ENCODE data around the gene CAPN5. TPM values are rescaled to one million over a fixed set of nuclear protein-coding genes. Genes with fewer than 3 reads are reported as not detected.

The CAPN5 gene
- total RNA-seq, 1 experiment from 2014 or later, result 27.4 TPM

DNA sequence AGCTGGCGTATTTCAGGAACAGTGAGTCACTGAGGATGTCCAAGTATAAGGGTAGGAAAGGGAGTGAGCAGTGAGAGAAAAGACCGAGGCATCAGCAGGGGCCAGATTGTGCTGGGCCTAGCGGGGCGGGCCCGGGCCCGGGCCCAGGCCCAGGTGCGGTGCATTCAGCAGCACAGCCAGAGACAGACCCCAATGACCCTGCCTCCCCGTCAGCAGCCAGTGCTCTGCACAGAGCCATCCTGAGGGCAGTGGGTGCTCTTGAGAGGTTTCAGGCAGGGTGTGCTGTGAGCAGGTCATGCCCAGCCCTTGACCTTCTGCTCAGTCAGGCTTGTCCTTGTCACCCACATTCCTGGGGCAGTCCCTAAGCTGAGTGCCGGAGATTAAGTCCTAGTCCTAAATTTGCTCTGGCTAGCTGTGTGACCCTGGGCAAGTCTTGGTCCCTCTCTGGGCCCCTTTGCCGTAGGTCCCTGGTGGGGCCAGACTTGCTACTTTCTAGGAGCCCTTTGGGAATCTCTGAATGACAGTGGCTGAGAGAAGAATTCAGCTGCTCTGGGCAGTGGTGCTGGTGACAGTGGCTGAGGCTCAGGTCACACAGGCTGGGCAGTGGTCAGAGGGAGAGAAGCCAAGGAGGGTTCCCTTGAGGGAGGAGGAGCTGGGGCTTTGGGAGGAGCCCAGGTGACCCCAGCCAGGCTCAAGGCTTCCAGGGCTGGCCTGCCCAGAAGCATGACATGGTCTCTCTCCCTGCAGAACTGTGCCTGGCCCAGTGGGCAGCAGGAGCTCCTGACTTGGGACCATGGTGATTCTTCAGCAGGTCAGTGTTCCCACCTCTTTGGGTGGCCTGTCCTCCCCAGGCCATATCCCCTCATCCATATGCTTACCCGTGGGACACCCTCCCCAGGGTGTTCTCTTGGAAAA, 63.3 kb downstream of the CAPN5 start:
- ATAC-seq (no peak), DNase-seq (ENCODE audit: low spot score) (no peak)
- POLR2A ChIA-PET, result no interaction called here
- TF ChIP-seq ZNF423 (CRISPR knock-in tag; IDR thresholded peaks at IDR 0.05) (no peak), PRRX2 (CRISPR knock-in tag; IDR thresholded peaks at IDR 0.05) (no peak), ZNF416 (CRISPR knock-in tag; IDR thresholded peaks at IDR 0.05) (no peak), AFF4 (CRISPR knock-in tag; IDR thresholded peaks at IDR 0.05; ENCODE audit: borderline replicate concordance) (no peak), JAZF1 (CRISPR knock-in tag; IDR thresholded peaks at IDR 0.05) (no peak), TEAD4 (CRISPR knock-in tag; IDR thresholded peaks at IDR 0.05) (no peak), GTF2I (CRISPR knock-in tag; conservative IDR thresholded peaks at IDR 0.05) (no peak), ZNF396 (CRISPR knock-in tag; IDR thresholded peaks at IDR 0.05; ENCODE audit: borderline replicate concordance) (no peak), TCF7 (CRISPR knock-in tag; IDR thresholded peaks at IDR 0.05; ENCODE audit: low read depth) (no peak), ZNF121 (CRISPR knock-in tag; IDR thresholded peaks at IDR 0.05) (no peak), NR3C1 (CRISPR knock-in tag; conservative IDR thresholded peaks at IDR 0.05; ENCODE audit: low read depth) (no peak), FOXJ3 (CRISPR knock-in tag; IDR thresholded peaks at IDR 0.05; ENCODE audit: borderline replicate concordance) (no peak), ZNF232 (CRISPR knock-in tag; IDR thresholded peaks at IDR 0.05) (no peak)
- Mint-ChIP-seq H3K27me3 (ENCODE audit: low read depth) (no peaks in the 10 kb centered on the region), H3K4me3 (no peak overlapping the region), H3K36me3 (no peaks in the 10 kb centered on the region), H3K27ac (no peak overlapping the region), H3K9me3 (no peaks in the 10 kb centered on the region), H3K4me1 (peaks cover 21% of the 10 kb centered on the region)
- CTCF ChIA-PET, result interaction anchor here (0.6 to 6.7 kb wide), 7 partner anchors 13 to 83 kb away, joined by 3 to 86 read pairs (median 3); no protein-coding TSS in a partner anchor

DNA sequence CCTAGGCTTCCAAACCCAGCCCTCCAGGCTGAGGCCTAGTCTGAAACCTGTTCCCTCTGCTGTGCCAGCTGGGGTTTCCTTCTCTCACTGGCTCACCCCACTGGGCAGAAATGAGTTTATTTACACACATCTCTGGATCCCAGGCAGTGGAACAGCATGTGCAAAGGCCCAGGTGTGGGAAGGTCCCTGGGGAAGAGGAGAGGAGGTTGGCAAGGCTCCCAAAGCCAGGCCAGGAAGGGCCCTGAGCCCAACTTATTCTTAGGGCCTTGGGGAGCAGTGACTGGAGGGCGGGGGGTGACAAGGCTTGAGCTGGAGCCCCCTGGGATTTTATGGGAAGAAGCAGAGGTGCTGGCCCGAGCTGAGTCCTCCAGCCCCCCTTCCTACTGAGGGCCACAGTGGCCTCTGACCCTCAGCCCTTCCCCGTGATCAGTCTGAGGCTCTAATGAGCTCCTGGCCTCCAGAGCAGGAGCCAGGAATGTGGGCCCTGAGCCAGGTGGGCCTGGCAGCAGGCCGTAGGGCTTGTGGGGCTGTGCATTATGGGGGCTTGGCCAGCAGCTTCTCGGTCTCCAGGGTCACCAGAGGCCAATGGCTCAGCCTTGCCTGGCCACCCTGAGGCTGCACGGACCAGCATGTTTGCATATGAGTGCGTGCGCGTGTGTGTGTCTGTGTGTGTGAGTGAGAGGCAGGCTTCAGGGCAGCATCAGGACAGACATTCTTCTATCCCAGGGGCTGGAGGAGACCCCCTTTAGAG, 64.2 kb downstream of the CAPN5 start:
- no peaks in the 10 kb centered on the region for H3K27me3 Mint-ChIP-seq (ENCODE audit: low read depth)
- H3K27ac Mint-ChIP-seq, result no peak overlapping the region
- no peaks in the 10 kb centered on the region for H3K36me3 Mint-ChIP-seq
- H3K4me1 Mint-ChIP-seq, result peaks cover 21% of the 10 kb centered on the region
- no peaks in the 10 kb centered on the region for H3K9me3 Mint-ChIP-seq
- no peak overlapping the region for H3K4me3 Mint-ChIP-seq
- ATAC-seq, result no peak
- ChIA-PET POLR2A (no interaction called here), CTCF (interaction anchor here (0.9 to 6.7 kb wide), 5 partner anchors 12 to 57 kb away, joined by 3 to 86 read pairs (median 3); no protein-coding TSS in a partner anchor)
- DNase-seq (ENCODE audit: low spot score), result no peak
- no peak for TF ChIP-seq FOXK1 (CRISPR knock-in tag; IDR thresholded peaks at IDR 0.05)
- no peak for TF ChIP-seq PRDM15 (CRISPR knock-in tag; IDR thresholded peaks at IDR 0.05)
- TF ChIP-seq, protein P1, sequence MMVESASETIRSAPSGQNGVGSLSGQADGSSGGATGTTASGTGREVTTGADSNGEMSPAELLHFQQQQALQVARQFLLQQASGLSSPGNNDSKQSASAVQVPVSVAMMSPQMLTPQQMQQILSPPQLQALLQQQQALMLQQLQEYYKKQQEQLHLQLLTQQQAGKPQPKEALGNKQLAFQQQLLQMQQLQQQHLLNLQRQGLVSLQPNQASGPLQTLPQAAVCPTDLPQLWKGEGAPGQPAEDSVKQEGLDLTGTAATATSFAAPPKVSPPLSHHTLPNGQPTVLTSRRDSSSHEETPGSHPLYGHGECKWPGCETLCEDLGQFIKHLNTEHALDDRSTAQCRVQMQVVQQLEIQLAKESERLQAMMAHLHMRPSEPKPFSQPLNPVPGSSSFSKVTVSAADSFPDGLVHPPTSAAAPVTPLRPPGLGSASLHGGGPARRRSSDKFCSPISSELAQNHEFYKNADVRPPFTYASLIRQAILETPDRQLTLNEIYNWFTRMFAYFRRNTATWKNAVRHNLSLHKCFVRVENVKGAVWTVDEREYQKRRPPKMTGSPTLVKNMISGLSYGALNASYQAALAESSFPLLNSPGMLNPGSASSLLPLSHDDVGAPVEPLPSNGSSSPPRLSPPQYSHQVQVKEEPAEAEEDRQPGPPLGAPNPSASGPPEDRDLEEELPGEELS (CRISPR knock-in tag; IDR thresholded peaks at IDR 0.05), result no peak
- no peak for TF ChIP-seq ZNF423 (CRISPR knock-in tag; IDR thresholded peaks at IDR 0.05)
- TF ChIP-seq ZNF512 (CRISPR knock-in tag; IDR thresholded peaks at IDR 0.05; ENCODE audit: borderline replicate concordance), result no peak
- no peak for TF ChIP-seq AFF4 (CRISPR knock-in tag; IDR thresholded peaks at IDR 0.05; ENCODE audit: borderline replicate concordance)
